GM19239 (cell line): ENCODE results near the gene TET3.
"Not testable (repeated sequence)": the region's sequence is repeated elsewhere in the genome, so short reads cannot be mapped to it uniquely, and the experiment has no call there.

Experiments used
- DNase-seq: peaks from one replicate; pipeline ENCODE4 v3.0.0; 2011; ENCODE audit warnings: low spot score; ENCODE audit not compliant: insufficient read length
- FAIRE-seq: peaks from 2 replicates; lab custom pipeline; 2011; peaks lifted over from hg19 to GRCh38; lab: Jason Lieb, UNC

TET3 gene

DNA sequence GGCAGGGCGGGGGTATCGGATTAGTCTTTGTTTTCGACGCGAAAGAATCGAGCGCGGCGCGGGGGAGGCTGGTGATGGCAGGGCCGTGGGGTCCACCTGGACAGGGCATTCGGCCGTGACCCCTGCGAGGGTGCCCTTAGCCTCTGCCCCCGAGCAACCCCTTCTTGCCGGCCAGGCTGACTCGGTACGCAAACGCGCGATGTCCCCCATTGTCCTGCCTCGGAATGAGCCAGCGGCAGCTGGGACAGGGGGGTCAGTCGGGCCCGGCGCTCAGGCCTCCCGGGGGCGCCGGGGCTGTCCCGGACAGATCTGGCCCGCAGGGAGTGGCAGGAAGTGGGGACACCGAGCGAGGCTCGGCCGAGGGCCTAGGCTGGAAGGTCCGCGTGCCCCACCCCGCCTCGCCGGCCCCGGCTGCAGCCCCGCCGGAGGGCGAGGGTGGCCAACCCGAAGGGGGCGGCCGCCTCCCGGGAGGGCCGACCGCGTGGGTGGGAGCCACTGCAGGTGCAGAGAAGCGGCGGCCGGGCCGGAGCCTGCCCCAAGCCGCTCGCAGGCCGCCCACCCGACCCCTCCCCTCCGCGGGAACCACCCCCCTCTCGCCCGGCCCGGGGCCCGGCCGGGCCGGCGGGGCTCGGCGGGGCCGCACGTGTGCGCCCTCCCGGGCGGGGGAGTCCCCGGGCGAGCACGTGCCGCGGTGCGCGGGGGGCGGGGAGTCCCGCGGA is at the start of gene TET3:
TET3 (plus strand) TSS at position 708 of the 719 bp plus-strand sequence. CDS start 1,494 bp downstream, outside the sequence.
- FAIRE-seq: no peak
- DNase-seq: peak; percentile 57

DNA sequence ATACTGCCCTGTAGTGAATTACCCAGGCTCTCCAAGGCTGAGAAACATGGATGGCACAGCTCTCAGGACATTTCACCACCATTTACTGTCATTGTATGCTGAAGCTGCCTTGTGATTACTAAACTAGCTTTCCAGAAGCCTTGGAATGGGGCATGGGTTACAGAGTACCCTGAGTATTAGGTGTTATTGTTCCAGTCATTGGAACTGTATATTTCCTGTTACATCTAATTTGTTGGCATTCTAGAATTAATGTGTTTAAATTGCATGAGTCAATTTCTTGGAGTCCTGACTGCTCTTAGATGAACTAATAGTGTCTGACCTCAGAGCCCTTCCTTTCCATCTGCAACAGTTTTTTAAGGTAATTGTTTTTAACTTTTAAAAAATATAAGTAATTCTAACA is 49.1 kb upstream of the TET3 start:
- FAIRE-seq (no peak), DNase-seq (no peak)

DNA sequence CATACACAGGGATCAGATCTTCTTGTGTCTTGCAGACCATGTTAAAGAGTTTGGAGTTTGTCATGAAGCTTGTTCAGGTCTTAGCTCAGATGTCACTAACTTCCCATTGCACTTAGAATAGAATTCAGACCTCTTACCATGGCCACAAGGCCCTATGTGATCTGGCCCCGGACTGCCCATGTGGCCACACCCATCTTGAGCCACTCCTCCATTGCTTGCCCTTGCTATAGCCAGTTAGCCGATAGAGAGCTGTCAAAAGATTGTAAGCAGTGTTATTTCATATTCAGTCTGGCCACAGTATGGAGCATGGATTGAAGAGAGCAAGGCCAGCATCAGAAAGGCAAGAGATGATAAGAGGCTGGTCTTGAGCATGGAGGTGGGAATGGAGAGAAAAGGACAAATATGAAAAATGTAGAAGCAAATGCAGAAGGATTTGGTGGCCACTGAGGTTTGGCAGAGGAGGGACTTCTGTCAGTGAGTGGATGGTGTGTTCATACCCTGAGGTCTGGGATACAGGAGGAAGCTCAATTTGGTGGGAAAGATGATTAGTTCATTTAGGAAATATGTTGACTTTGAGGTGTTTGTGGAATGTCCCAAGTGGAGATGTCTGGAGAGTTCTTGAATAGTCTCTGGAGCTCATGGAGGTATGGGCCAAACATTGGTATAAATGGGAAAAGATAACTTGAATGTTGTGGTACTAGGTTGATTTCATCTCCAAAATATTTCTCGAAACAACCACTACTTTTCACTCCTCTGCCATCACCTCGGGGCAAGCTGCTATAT is 47.4 kb upstream of the TET3 start:
- FAIRE-seq: no peak
- DNase-seq: no peak

DNA sequence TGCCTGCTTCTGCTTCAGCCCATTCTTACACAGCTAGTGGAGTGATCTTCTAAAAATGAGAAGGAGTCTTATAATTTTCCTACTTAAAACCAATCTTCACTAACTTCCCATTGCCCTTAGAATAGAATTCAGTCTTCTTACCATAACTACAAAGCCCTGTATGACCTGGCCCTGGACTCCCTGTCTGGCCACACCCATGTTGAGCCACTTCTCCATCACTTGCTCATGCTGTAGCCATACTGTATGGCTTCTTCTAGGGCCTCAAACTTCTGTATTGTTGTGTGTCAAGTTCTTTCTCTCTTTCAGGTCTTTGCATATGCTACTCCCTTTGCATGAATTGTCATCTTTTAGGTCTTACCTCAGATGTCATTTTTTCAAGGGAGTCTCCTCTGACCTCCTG is 46.8 kb upstream of the TET3 start:
- FAIRE-seq (no peak), DNase-seq (no peak)

DNA sequence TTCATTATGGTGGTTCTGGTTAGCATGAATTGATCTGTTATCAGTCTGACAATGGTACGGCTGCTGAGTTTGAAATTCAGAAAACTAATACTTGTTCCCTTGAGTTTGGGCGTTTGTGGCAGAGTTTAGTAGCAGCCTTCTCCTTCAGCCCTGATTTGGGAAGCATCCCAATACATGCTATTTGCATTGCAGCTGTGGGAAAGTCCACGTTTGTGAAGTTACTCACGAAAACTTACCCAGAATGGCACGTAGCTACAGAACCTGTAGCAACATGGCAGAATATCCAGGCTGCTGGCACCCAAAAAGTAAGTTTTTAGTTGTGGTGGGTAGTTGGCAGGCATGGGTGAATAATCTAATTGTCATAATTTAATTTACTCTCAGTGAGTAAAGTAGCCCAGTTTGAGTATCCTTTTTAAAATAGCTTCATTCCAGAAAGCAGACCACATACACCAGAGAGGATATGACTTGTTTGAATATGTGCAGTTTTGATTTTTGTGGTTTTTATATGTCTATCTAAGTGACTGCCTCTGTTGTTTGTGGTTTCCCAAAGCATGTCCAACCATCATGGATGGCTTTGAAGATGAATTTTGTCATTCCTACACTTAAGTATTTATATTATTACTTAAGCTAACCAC is 45.9 kb upstream of the TET3 start:
- DNase-seq (no peak), FAIRE-seq (no peak)

DNA sequence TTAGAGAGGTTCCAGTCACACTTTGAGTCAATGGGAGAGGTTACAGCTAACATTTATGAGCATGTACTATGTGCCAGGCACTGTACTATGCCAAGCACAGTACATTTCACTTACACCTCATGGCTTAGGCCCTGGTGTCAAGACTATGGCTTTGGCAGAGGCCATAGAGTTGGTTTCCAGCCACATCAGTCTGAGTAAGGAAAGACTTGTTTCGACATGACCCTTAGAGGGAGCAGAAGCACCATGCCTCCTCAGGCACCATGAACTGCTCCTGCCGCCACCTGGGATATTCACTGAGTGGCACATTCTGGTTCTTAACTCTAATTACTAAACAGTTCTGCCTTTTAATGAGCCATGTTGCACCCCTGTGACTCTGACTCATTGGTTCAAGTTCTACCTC is 45.3 kb upstream of the TET3 start:
- DNase-seq (no peak), FAIRE-seq (no peak)

DNA sequence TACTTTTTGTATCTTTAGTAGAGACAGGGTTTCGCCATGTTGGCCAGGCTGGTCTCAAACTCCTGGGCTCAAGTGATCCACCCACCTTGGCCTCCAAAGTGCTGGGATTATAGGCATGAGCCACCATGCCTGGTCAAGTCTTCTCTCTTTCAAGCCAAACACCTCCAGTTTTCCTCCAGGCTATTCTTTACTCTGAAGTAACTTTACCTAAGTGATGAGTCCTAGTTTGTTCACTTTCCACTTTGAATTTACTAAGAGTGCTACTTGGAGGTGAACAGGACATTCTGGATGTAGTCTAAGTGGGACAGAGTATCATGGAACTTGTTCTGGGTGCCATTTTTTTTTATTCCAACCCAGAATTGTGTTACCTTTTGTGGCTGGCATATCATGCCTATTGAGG is 44.6 kb upstream of the TET3 start:
- not testable (repeated sequence) for DNase-seq, FAIRE-seq

DNA sequence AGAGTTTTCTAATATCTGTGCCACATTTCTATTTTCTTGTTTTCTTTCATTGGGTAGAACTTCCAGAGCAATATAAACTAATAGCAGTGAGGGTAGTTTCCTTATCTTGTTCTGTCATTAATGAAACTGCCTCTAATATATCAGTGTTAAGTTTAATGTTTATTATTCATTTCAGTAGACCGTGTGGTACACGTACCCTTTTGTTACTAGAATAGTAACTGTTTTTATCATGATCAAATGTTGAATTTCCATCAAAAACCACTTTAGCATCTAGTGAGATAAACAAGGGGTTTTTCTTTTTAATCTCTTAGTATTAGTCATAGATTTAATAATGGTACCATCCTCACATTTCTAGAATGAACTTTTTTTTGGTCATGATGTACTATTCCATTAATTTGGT is 42.0 kb upstream of the TET3 start:
- DNase-seq: no peak
- FAIRE-seq: no peak

DNA sequence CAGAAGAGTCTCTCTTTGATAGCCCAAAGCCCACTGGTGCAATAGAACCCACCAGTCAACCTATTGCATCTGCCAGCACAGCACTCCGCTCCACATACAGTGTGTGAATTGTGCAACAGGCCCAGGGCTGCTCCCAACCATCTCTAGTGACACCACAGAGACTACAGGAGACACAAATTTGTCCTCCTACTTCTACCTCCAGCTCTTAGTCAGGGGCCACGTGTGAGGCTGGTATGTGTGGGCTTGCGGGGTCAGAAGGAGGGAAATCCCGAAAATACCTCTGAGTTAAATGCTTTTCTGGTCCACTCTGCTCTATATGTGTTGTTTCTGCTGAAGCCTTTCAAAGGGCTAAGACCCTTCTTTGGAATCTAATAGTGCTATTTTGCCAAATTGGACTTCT is 40.0 kb upstream of the TET3 start:
- DNase-seq (no peak), FAIRE-seq (no peak)

DNA sequence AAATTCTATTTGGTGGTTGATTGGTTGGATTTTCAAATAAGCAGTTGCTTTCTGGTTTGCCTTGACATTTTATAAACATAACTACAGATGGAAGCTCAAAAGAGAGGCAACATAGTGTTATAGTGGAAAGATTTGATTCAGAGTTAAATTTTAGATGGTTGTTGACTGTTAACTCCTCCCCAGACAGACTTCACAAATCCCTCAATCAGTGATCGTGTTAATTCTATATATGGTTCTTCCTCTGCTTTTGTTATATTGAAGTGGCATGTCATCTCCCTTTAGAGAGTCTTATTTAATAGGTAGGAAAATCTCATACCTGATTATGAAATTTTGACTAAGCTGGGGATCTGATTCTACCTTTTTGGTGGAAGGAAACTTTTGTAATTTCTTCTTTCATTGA is 38.5 kb upstream of the TET3 start:
- DNase-seq (no peak), FAIRE-seq (no peak)

DNA sequence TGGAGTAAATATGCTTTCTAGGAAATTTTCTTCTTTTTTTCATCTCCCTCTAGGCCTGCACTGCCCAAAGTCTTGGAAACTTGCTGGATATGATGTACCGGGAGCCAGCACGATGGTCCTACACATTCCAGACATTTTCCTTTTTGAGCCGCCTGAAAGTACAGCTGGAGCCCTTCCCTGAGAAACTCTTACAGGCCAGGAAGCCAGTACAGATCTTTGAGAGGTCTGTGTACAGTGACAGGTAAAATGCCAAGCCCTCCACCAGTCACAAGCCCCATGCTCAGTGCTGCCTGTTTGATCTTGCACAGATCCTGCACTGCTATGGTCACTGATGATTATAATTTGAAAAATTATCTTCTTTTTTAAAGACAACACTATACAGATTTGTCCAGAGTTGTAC is 38.0 kb upstream of the TET3 start:
- FAIRE-seq (no peak), DNase-seq (no peak)

DNA sequence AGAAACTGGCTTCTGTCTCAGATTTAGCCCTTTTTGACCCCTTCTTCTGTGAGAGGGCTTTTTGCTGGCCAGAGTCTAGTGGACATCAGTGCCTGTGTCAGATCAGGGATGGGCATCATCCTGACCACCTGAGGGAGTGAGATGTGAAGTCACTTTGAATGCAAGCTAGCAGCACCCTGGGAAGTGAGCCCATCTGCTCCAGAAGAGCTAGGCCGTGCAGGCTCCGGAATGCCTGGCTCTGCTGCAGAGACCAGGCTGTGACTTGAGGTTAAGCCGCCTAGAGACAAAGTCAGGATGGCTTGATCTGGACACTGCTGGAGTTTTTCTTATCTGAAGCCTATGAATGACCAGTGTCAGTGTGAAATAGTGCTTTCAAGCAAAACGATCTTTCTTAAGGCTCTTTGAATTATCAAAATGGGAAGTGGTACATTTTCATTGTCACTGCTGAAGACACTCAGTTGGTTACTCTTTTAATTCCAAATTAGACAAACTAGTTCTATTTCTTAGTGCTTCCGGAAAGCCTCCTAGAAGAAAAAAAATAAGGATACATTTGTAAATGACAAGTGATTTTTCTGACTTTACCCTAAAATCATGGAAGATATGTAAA is 37.2 kb upstream of the TET3 start:
- FAIRE-seq: no peak
- DNase-seq: no peak

DNA sequence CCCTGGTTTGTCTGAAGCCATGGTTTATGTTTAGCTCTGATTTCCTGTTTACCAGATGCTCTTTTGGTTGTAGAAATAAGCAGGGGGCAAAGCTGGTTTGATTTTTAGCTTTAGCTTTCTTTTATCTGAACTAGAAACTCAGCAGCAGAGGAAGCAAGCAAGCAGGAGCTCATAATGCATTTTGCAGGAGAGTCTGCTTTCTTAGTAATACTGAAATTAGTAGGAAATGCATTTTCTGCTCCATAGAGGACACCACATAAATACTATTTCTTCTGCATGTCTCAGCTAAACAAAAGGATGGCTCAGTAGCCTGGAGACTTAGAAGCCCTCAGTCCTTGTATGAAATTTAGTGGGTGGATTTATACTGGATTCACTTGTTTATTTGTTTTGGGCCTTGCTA is 34.9 kb upstream of the TET3 start:
- FAIRE-seq: peak; percentile 28
- DNase-seq: no peak

DNA sequence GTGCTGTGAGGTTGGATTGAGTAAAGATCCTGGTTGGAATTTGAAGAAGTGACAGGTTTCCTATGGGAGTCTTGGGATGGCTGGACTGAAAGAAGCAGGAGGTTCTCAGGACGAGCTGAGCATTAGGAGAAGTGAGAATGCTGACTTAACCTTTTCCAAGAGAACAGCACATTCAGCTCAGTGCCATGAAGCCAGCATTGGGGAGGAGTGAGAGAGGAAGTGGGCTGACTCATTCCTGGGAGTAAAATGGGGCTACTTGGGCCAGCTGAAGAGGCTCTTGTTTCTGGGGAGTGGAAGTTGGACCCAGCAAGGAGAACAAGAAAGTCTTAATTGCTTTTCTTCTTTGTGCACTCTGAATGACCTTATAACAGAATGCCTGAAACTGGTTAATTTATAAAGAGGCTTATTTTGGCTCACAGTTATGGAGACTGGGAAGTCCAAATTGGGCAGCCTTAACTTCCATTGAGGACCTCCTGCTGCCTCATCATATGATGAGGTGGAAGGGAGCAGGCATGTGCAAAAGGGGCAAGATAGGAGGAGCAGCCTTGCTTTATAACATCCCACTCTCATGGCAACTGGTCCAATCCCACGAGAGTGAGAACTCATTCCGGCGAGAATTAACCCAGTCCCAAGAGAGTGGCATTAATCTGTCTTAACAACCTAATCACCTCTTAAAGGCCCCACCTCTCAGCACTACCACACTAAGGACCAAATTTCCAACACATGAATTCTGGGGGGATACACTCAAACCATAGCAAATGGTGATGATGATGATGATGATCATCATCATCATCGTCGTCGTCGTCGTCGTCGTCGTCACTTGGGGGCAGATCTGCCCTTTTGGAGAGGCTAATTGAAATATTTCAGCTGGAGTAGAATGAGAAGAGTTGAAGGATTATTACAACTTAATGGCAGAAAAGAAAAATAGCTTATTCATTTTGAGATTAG is 31.9 kb upstream of the TET3 start:
- no peak for DNase-seq
- FAIRE-seq: no peak

DNA sequence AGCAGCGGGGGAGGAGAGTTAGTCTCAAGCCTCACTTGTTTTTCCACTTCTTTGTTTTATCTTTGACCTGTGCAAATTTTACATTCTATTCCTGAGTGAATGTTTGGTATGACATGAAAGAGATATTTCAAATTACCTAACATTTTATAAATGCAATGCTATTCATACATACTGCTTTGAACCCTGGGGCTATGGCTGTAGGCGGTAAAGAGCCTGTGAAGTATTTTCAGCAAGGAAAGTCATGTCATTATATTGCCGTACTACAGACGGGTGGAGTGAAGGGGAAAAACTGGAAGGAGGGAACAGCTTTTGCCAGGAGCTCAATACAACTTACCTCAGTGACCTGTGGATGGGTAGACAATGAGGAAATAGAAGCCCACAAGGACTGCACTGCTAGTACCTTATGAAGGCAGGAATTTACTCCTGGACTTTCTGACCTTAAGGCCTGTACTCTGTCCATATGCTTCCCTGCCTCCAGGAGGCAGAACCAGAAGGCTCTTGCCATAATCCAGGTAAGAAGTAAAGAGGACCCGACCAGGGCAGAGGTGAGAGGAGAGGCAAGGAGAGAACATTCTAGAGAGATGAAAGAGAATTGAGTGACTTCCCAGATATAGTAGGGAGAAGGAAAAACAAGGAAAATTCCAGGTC is 28.4 kb upstream of the TET3 start:
- no peak for DNase-seq

DNA sequence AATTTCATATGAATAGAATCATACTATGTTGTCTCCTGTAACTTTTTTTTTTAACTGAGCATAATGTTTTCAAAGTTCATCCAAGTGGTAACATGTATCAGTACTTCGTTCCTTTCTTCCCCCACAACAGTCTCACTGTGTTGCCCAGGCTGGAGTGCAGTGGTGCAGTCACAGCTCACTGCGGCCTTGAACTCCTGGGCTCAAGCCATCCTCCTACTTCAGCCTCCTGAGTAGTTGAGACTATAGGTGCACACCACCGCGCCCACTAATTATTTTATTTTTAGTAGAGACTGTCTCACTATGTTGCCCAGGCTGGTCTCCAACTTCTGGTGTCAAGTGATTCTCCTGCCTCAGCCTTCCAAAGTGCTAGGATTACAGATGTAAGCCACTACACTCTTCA is 23.4 kb upstream of the TET3 start:
- FAIRE-seq: no peak
- no peak for DNase-seq

More for the DNA sequence above, 28.4 kb upstream of the TET3 start:
- FAIRE-seq: no peak

DNA sequence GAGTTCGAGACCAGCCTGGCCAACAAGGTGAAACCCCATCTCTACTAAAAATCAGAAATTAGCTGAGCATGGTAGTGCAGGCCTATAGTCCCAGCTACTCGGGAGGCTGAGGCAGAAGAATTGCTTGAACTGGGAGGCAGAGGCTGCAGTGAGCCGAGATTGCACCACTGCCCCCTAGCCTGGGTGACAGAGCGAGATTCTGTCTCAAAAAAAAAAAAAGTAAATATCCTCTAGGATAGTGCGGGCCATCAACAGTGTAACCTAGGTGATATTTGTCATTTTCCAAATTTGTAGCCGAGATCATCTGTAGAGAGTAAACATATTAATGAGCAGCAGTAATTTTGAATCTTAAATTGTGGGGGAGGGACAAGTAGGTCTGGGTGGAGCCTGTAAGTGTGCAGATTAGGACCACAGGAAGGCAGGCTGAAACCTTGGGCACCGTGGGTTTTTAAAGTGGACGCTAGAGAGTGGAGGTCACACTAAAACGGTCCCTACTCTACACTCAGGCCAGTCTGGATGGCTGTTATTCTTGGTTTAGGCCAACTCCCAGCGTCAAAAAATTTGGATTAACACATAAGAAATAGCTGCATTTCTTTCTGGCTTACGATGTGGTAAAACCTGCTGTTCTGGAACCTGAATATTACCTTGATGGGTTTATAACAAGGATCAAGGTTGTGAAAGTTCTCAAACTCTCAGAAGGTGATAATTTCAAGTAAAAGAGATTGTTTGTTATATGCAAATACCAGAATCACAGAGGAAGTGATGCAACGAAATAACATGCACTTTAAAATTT is 22.7 kb upstream of the TET3 start:
- DNase-seq: no peak
- FAIRE-seq: no peak

DNA sequence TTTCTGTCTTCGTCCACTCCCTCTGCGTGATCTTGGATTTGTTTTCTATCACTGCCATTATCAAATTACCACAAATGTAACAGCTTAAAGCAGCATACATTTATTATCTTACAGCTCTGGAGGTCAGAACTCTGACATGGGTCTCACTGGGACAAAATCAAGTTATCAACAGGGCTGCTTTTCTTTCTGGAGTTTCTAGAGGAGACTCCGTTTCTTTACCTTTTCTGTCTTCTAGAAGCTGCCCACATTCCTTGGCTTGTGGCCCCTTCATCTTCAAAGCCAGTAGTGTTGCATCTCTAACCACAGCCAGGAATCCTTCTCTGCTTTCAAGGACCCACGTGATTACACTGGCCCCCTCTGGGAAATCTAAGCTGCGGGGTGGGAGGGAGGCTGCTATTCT is 21.9 kb upstream of the TET3 start:
- no peak for DNase-seq
- FAIRE-seq: no peak
